Measurements from ENCODE around the gene SRBD1. TPM values are rescaled to one million over a fixed set of nuclear protein-coding genes. Genes with fewer than 3 reads are reported as not detected.
A peak's percentile ranks its signal among the peaks of the same experiment; 100 is the strongest.

Gene SRBD1
- total and polyA plus RNA-seq, 2 of the 8 experiments (the other 6 are each of a cell fraction or from before 2014, with no cell fraction given): 4.6 to 20.0 TPM

GRCh38 chr2:45652090-45653031 lies 41.3 kb upstream of the SRBD1 start (continued):
- peak; percentile 52 for TF ChIP-seq CTBP2 (IDR thresholded peaks at IDR 0.05; ENCODE audit: borderline replicate concordance, insufficient read depth, insufficient read length, low read length)

All from H1 (cell line).